ENCODE data around the gene GNG4.

GNG4 gene

DNA sequence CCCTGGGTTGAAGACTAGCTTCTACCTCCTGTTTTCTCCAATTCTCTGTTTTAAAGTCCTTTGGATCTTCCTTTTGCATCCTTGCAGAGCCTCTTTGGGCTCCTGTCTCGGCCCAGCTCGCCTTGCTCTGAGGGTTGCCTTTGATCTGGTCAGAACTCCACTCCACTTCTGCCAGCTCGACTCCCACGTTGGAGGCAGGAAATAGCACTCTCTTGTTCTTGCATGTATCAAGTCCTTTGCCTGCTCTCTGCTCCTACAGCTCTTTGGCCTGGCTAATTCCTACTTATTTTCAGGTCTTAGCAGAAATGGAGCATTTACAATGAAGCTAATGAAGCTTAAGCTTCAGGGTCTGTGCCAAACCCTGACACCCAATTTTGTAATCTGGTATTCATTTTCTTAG is 124.3 kb downstream of the GNG4 start:
- DNase-seq: no peak

DNA sequence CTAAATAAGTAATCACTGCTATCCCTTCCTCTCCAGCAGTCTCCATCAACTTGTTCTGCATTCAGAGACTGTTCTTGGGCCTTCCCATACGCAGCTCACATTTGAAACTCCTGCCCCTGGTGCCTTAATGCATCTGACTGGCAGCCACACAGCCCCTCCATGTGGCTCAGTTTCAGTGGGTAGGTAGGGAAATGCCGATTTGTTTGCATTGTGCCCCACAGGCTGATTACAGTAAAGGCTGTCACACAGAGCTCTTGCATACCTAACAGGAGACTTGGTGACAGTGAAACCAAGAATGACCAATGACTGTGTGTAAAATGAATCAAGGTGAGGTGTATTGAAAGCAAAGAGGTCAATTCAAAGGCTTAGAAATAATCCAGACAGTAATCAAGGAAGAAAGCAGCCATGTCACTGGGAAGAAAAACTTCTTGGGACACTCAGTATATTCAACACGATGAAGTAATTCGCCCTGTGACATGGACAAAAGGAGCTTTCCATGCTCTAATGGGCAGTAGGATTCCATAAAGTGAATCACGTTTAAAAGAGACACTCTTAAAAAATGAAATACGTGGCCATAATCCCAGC is 132.6 kb downstream of the GNG4 start:
- no peak for DNase-seq

DNA sequence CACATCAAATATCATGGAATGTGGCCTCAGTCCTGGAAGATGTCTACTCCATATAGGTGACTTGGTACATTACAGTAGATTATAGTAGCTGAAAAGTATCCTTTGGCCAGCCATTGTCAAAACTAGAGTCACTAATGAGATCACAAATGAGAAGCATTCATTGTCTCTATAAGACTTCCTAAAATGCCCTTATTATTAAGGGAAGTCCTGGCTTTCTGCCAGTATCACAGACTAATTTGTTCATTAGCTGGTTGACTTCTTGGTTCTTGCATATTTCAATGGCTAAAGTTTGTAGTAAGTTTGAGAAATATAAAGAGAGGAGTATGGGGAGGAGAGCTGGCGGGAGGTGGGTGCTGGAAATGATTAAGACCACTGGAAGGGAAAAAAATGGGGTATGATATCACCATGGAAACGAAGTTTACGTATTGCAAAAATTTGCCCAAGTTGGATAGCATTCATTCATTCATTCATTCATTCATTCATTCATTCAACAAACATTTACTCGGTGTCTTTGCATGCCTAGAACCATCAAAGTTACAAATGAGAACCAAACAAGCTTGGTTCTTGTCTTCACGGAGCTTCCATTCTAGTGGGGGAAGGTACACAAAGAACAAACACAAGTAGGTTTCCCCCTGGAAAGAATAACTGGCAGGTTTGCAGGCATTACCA is 133.6 kb downstream of the GNG4 start:
- DNase-seq: no peak

DNA sequence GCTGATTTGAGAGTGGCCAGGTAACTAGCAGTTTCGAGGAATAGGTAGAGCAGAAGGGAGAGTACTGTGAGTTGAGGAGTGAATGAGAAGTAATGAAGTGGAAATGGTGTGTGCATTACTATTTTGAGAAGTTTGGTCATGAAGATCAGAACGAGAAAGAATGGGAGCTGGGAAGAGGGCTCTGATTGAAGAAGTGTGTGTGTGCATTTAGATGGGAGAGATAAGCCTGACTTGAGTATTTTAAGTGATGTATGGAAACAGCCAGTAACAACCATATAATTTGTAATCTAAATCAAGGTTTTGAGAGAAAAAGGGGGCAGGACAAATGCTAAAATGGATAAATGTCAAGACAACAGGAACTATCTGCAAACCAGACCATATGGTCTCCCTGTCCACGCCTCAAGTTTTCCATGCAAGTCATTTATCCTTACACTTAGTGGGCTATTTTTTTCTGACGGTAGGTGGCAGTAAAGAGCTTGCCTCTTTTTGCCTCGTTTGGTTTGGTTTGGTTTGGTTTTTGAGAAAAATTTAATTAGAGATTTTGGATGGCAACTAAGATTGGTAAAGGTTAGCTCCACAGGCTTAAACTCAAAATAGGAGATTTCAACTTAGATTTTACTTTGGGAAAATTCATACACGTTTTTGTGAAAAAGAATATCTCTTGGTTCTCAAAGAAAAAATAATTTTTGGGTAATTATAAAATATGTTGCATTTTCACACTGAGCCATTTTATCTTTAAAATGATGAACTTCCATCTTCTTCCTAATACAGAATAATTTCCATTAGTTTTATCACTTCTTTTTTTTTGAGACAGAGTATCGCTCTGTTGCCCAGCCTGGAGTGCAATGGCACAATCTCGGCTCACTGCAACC is 135.9 kb downstream of the GNG4 start:
- DNase-seq: no peak

DNA sequence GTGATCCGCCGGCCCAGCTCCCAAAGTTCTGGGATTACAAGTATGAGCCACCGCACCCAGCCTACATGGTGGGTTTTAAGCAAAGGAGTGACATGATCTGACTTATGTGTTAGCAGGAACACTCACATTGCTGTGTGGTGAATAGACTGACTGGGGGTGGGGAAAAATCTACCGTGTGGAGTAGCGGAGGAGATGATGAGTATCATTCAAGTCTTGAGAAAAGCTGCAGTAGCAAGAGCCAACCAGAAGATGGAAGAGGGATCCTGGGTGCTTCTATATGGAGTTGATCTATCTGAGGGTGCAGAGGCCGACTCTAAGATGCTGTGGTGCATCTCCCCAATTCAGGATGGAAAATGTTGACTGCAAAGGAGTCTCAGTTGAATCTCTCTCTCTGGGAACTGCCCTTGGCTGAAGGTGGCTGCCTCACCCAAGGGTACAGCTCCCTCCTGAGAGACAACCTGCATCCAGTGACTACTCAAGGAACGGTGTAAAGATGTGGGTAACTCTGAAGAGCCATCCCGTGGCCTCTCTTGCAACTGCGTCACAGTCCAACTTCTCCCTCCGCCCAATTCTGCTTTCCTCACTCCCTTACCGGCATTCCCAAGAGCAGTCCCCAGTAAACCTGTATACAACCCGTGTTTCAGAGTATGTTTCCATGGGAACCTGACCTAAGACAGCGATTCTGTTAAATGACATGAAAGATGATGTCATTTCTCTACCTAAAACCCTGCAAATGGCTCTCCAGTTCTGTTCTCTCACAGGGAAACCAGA is 137.9 kb downstream of the GNG4 start:
- no peak for DNase-seq

DNA sequence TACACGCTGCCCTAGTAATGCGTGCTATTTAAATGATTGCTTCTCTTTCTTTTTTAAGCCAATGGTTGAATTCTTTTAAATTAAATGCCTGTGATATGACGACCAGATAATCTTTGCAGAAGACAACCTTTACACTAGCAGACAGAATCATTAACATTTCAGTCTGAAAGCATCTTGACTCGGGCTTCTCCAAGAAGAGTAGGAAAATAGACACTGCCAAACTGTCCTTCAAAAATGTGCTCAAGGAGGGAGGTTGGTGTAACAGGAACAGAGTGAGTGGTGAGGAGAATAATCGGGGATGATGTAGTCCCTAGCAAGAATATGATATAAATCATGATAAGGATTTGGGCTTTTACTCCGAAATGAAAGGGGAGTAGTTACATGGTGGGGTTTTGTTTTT is 138.8 kb downstream of the GNG4 start:
- DNase-seq: no peak

DNA sequence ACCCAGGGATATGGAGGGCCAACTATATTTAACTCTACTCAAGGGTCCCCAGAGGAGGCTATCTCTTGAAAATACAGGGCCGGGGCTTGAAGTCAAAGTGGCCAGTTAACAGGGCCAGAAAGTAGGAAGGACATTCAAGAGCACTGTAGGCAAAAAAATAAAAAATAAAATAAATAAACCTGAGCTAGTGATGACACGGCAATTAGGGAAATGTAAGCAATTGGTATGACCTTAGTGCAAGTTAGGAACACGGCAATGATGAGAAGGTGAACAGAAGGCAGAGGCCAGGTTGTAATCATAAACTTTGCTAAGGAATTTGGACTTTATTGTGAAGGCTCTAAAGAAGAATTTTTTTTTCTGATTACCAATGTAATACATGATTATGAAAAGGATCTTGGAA is 142.0 kb downstream of the GNG4 start:
- DNase-seq: no peak

DNA sequence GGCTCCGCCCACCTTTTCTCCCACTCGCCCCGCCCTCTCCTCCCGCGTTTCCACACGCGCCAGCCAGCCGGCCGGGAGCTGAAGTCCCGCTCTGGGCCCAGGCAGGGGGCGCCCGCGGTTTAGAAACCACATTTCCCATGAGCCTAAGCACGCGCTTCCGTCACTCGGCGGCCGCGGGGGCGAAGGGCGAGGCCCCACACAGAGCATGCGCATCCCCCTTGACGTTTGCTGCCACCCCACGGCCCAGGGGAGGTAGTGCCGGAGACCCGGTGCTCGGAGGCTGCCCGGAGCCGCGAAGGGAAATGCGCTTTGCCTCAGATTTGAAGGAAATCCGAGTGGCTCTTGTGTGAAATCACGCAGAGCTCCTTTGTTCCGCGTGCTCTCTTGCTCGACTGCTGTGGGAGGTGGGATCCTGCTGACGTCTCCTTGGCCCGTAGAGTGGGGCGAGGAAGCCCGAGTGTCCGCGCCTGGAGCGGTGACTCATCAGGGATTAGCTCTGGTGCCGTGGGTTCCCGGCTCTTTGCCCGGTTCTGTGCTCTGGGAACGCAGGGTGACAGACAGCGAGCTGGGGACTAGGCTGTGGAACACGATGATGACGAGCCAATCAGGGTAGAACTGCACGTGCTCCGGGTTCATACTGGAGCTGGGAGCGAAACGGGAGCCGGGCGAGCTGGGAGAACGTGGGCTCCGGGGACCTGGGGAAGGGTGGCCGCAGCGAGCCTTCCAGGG is 144.9 kb downstream of the GNG4 start:
- DNase-seq: peak; percentile 95

DNA sequence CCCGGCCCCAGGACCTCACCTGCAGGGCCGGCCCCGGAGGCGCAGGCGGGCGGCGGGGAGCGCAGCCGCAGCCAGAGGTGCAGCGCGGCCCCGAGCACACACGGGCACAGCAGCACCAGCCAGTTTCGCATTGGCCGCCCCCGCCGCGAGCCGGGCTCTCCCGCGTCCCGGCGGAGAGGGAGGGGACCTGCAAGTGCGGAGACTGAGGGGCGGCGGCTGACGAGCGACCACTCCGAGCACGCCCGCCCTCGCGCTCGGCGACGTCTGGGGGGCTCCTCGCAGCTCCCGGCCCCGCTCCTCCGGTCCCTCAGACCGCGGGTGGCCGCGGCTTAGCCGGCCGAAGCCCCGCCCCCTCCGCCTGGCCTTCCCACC is 145.5 kb downstream of the GNG4 start, which contains the start of gene B3GALNT2:
Gene B3GALNT2, minus strand, starts transcription at position 331 of the 372 bp plus-strand sequence. Its CDS starts 200 bp downstream, at position 131.
- DNase-seq: no peak

DNA sequence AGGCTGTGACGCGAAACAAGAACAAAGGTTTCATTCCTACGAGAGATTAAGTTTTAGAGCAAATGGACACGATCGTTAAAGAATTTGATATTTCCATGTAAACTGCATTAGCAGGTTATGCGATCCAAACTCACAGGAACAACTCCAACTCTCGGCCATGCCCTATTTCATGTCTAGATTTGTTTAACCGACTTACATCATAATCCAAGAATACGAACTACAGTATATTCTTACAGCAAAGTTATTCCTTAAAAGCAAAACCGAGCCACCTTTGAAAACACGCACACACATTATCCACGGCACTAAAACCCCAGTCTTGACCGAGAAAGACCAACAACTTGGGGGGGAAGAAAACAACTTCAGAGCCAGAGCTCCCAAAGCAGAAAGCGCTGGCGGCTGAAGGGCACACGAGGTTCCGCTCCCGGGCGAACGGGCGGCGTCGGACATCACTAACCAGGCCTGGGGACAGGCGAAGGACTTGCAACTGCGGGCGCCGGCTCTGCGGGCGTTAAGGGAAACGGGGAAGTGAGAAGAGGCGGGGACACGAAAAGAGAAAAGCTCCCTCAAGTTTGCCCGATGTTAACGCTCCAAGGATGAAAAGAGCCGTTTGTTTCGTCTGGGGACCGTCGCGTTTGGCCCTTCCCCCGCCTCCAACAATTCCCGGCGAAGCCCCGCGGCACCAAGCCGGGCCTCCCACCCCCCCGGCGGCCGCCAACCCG is 146.0 kb downstream of the GNG4 start:
- peak; percentile 34 for DNase-seq

DNA sequence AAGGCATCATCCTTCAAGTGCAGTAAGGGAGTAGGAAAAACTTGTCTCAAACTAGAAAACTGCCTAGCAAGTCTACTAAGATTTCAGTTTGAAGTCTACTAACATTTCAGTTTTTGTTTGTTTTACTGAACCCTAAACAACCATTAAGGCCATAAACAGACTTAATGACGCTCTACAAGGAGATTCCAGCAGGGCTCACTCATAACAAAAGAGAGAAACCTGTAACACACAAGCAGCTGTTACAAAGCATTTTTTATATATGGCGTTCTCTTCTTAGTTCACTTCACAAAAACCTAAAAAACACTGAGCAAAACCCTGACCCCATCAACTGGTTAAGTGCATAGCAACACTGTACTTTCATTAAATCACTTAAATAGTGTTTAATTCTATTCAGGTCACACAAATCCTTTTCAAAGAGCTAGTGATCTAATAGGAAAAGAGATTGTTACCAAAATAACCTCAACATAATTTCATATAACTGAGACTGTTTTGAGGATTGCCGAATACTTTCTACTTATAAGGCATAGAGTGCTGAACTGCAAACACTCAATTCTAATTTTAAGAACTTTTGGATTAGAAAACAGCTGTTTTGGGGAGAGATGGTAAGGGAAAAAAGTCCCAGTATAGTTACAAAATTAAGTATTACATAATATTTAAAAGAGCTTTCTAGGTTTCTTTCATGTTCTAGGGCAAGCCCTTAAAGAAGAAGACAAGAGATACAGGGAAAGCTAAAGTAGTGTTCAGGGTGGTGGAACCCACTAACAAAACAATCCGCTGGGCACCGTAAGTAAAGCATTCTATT is 146.8 kb downstream of the GNG4 start:
- no peak for DNase-seq

DNA sequence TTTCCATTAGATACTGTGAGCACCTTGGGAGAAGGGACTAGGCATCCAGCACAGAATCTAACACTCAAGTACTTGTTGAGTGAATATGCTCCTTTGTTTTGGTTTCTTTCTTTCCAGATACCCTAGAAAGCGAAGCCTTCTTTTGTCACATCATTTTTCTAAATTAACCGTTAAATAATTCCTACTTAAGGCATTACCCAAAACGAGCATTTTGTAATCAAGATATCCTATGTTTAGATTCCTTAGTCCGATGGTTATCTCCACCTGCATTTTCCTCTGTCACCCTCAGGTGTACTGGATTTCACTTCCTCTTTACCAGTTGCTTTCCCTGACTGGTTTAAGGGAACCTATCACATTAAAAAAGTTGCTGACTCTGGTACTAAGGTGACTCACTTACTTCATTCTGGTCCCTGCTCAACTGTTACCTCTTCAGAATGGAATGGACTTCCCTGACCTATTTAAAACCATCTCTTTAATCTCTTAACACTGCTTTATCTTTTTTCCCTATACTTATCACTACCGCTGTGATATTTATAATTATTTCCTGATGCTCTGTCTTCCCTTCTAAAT is 148.5 kb downstream of the GNG4 start:
- no peak for DNase-seq

Data from activated gamma-delta T cell (primary cell).